GM23248 (cell line): ENCODE results near the gene EFNA2.

Experiments used
- EZH2 ChIP-seq: fragments of 200-600 bp; sonication (generic); IDR thresholded peaks from 2 replicates; pipeline ENCODE4 v1.6.1; 2018; ENCODE audit warnings: antibody characterized with exemption, mild to moderate bottlenecking; ENCODE audit not compliant: insufficient read depth, poor library complexity, severe bottlenecking
- EZH2phosphoT487 ChIP-seq: fragments of 200-600 bp; sonication (generic); IDR thresholded peaks from 2 replicates; pipeline ENCODE4 v1.6.1; 2018; ENCODE audit warnings: antibody characterized with exemption, moderate library complexity, mild to moderate bottlenecking, low read depth; ENCODE audit not compliant: insufficient read depth

DNA sequence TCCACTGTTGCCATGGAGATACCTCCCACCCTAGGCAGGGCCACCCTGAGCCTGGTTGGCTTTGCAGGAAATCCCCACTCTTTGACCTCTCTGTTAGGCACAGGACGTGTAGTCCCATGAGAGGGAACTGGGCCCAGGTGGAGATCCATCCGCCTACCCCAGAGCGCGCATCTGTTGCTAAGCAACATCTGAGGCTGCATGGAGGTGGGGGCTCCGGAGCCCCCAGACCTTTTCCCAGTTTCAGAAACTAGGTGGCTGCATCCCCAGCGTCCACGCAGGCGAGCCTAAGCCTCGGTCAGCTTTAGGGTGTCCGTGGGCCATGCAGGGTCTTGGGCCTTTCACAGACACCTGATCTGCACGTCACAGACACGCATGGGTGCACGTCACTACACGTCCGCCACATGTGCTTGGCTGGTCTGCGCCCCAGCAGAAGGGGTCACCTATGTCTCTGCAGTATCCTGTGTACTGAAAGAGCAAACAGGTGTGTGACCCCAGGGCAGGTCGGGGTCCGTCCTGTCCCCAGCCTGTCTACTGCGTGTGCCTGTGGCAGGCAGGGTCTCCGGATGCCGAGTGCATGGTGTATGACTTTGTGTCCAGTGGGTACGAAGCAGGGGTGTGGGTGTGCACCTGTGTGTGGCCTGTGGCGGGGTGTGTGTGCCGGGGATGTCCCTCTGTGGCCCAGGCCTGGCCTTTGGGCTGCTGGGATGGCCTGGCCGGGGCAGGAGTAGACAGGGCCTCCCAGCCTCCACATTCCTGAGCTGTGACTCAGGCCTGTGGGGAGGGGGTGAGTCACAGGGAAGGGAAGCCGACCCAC, 20.7 kb upstream of the EFNA2 start:
- TF ChIP-seq EZH2phosphoT487 (no peak), EZH2 (no peak)
